Measurements from ENCODE around the gene CYB561. TPM values are rescaled to one million over a fixed set of nuclear protein-coding genes. Genes with fewer than 3 reads are reported as not detected.
"Not testable (repeated sequence)": the region's sequence is repeated elsewhere in the genome, so short reads cannot be mapped to it uniquely, and the experiment has no call there.

Gene CYB561
- total and polyA plus RNA-seq, 2 experiments from 2014 or later = 15.9 to 19.1 TPM

DNA sequence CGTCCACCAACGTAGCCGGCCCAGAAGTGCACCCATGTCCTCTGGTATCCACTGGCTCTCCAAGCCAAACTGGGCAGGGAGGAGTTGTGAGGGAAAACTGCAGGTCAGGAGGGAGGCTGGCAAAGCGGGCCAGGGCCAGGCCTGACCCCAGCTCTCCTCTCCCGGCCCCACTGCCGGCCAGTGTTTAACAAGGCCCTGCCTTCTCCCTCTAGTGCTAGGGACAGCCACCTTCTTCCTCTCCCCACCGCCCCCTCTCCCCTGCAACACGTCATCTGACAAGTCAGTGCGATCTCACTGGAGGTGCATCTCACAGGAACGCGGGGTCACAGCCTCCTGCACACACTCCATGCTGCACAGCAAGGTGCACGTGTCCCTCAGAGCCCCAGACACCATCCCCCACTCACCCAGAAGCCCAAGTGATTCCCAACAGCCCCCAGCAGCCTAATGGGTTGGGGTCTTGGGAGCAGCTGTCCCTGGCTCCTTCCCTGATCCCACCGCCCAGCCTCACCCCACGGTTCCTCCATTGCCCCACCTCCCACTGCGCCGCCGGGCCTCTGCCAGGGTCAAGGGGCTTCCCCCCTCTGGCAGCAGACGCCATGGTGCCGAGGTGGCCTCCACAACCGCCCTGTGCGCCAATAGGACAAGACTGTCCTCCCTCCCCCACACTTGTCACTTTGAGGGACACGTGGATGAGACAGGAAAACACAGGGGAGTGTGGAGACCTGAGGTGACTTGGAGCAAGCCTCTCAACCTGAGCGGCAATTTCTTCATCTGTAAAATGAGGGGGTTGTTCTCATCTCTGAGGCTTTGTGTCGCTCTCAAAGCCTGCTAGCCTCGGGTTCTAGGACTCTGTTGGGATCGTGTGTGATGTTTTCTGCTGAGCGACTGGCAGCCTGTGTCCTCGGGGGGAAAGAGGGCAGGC is 29.6 kb upstream of the CYB561 start:
- 79 to 89% methylated on average over 22 to 28 of the region's 28 CpGs for WGBS, 2 experiments (ENCODE audit: low coverage in 1 of 2, low lambda C conversion rate in 2 of 2, missing lambda C conversion rate in 2 of 2)
- in situ Hi-C loops (cut with MboI) = no loop called here
- Histone ChIP-seq H3K36me3 (ENCODE audit: low read depth) (no peaks in the 10 kb centered on the region), H3K79me2 (ENCODE audit: insufficient read depth) (no peaks in the 10 kb centered on the region), H3K4me2 (ENCODE audit: unreplicated experiment) (no peak overlapping the region), H3K27me3 (replicated peaks; ENCODE audit: insufficient read depth) (no peaks in the 10 kb centered on the region), H4K20me1 (ENCODE audit: insufficient read depth) (no peaks in the 10 kb centered on the region), H2AFZ (no peak overlapping the region), H3K9me3 (ENCODE audit: low read depth) (no peaks in the 10 kb centered on the region), H3K27ac (no peak overlapping the region), H3K9ac (no peak overlapping the region), H3K9me2 (ENCODE audit: insufficient read depth) (no peaks in the 10 kb centered on the region), H3K4me1 (ENCODE audit: insufficient read depth) (peaks cover 13% of the 10 kb centered on the region), H3K4me3 (no peak overlapping the region), H3F3A (ENCODE audit: insufficient read depth) (no peaks in the 10 kb centered on the region)
- no peak for DNase-seq
- TF ChIP-seq EZH2phosphoT487 (IDR thresholded peaks at IDR 0.05; ENCODE audit: insufficient read depth, low read depth) (no peak), EZH2 (IDR thresholded peaks at IDR 0.05; ENCODE audit: insufficient read depth, poor library complexity, severe bottlenecking) (no peak)

DNA sequence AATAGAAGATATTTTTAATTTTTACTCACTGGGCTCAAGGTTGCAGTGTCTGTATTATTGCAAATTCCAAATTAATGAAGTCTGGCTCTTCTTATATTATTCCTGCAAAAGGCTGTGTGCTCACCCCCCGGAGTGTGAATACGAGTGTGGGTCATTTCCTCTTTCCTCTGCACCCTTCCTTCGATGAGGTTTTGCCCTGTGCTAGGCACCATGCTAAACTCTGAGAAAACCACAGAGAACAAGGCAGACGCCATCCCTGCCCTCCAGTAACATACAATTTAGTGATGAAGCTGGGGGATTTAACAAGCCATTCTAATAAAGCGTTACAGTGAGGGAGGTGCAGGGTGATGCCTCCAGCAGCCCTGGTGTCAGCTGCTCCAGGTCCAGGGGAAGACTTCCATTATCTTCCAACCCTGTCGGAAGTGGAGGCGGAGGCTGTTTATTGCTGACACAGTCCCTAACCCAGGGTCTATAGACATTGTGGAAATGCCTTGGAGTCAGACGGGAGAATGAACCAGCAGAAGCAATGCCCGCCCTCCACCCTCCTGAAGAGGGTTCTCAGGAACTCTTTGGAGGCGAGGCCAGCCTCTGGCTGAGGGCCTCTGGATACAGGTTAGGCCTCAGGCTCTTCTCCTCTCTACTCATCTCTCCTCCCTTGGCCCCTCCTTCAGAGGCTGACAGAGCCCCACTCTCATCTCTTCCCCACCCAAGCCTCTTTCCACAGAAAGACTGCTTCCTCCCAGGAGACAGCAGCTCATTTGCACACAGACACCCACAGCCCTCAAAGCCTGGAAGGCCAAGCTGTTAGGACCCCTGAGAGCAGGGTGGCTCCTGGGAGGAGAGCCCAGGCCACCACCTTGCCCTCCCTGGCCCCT is 28.7 kb upstream of the CYB561 start:
- Histone ChIP-seq H4K20me1 (ENCODE audit: insufficient read depth) (no peaks in the 10 kb centered on the region), H3K4me3 (no peak overlapping the region), H3K4me2 (ENCODE audit: unreplicated experiment) (no peak overlapping the region), H3K79me2 (ENCODE audit: insufficient read depth) (no peaks in the 10 kb centered on the region), H3K9me2 (ENCODE audit: insufficient read depth) (no peaks in the 10 kb centered on the region), H3K9me3 (ENCODE audit: low read depth) (no peaks in the 10 kb centered on the region), H3K4me1 (ENCODE audit: insufficient read depth) (peaks cover 13% of the 10 kb centered on the region), H3F3A (ENCODE audit: insufficient read depth) (no peaks in the 10 kb centered on the region), H3K27ac (no peak overlapping the region), H2AFZ (no peak overlapping the region), H3K27me3 (replicated peaks; ENCODE audit: insufficient read depth) (no peaks in the 10 kb centered on the region), H3K36me3 (ENCODE audit: low read depth) (no peaks in the 10 kb centered on the region), H3K9ac (no peak overlapping the region)
- TF ChIP-seq EZH2phosphoT487 (IDR thresholded peaks at IDR 0.05; ENCODE audit: insufficient read depth, low read depth) (no peak), EZH2 (IDR thresholded peaks at IDR 0.05; ENCODE audit: insufficient read depth, poor library complexity, severe bottlenecking) (no peak)
- DNase-seq = no peak
- 88 to 91% methylated on average over 10 of the region's 10 CpGs for WGBS, 2 experiments (ENCODE audit: low coverage in 1 of 2, low lambda C conversion rate in 2 of 2, missing lambda C conversion rate in 2 of 2)
- in situ Hi-C loops (cut with MboI) = no loop called here

DNA sequence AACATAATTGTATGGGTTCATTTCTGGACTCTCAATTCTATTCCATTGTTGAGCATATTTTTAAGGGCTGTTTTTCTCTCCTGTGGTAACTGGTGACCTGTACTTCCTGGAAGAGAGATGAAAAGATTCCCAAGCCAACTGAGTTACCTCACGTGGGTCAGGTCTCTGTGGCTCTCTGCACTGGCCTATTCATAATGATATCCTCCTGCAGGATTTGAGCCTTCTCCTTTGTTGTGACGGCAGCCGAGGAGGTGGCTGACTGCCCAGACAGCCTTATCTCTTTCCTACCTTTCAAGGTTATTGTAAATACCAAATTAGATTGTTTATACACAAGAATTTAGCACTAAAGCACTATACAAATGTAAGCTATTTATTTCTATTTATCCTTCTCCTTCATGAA is 28.1 kb upstream of the CYB561 start:
- Histone ChIP-seq H3K9me3 (ENCODE audit: low read depth) (no peaks in the 10 kb centered on the region), H3K27ac (no peak overlapping the region), H3K9ac (no peak overlapping the region), H3K27me3 (replicated peaks; ENCODE audit: insufficient read depth) (no peaks in the 10 kb centered on the region), H4K20me1 (ENCODE audit: insufficient read depth) (no peaks in the 10 kb centered on the region), H3K4me1 (ENCODE audit: insufficient read depth) (peaks cover 13% of the 10 kb centered on the region), H3K79me2 (ENCODE audit: insufficient read depth) (no peaks in the 10 kb centered on the region), H3K9me2 (ENCODE audit: insufficient read depth) (no peaks in the 10 kb centered on the region), H3K36me3 (ENCODE audit: low read depth) (no peaks in the 10 kb centered on the region), H3F3A (ENCODE audit: insufficient read depth) (no peaks in the 10 kb centered on the region), H3K4me2 (ENCODE audit: unreplicated experiment) (no peak overlapping the region), H2AFZ (no peak overlapping the region), H3K4me3 (no peak overlapping the region)
- in situ Hi-C loops (cut with MboI) = no loop called here
- no peak for TF ChIP-seq EZH2 (IDR thresholded peaks at IDR 0.05; ENCODE audit: insufficient read depth, poor library complexity, severe bottlenecking)
- no peak for TF ChIP-seq EZH2phosphoT487 (IDR thresholded peaks at IDR 0.05; ENCODE audit: insufficient read depth, low read depth)
- DNase-seq = no peak
- 53% methylated on average over 3 of the region's 3 CpGs for WGBS, 2 experiments (ENCODE audit: low coverage in 1 of 2, low lambda C conversion rate in 2 of 2, missing lambda C conversion rate in 2 of 2)

DNA sequence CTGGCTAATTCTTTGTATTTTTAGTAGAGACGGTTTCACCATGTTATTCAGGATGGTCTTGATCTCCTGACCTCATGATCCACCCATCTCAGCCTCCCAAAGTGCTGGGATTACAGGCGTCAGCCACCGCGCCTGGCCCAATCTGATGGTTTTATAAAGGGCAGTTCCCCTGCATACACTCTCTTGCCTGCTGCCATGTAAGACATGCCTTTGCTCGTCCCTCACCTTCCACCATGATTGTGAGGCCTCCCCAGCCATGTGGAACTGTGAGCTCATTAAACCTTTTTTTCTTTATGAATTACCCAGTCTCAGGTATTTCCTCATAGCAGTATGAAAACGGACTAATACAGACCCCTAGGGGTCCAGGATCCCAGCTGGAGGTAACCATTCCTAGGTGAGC is 22.0 kb upstream of the CYB561 start:
- H3F3A ChIP-seq (ENCODE audit: insufficient read depth); H3K27ac ChIP-seq; DNase-seq; H3K79me2 ChIP-seq (ENCODE audit: insufficient read depth); in situ Hi-C loops (cut with MboI); H2AFZ ChIP-seq; H3K36me3 ChIP-seq (ENCODE audit: low read depth); H3K9ac ChIP-seq; H3K4me1 ChIP-seq (ENCODE audit: insufficient read depth); H3K4me3 ChIP-seq; H3K9me2 ChIP-seq (ENCODE audit: insufficient read depth); H3K4me2 ChIP-seq (ENCODE audit: unreplicated experiment); H3K27me3 ChIP-seq (replicated peaks; ENCODE audit: insufficient read depth); H4K20me1 ChIP-seq (ENCODE audit: insufficient read depth); H3K9me3 ChIP-seq (ENCODE audit: low read depth): not testable (repeated sequence)
- WGBS, 2 experiments (ENCODE audit: low coverage in 1 of 2, low lambda C conversion rate in 2 of 2, missing lambda C conversion rate in 2 of 2) = 72 to 76% methylated on average over 6 of the region's 6 CpGs

Measured in GM23248 (cell line).